ENCODE measurements around the gene RPP40. TPM values are rescaled to one million over a fixed set of nuclear protein-coding genes. Genes with fewer than 3 reads are reported as not detected.

Gene RPP40
- total RNA-seq, 1 experiment from 2014 or later, result 37.9 TPM

DNA sequence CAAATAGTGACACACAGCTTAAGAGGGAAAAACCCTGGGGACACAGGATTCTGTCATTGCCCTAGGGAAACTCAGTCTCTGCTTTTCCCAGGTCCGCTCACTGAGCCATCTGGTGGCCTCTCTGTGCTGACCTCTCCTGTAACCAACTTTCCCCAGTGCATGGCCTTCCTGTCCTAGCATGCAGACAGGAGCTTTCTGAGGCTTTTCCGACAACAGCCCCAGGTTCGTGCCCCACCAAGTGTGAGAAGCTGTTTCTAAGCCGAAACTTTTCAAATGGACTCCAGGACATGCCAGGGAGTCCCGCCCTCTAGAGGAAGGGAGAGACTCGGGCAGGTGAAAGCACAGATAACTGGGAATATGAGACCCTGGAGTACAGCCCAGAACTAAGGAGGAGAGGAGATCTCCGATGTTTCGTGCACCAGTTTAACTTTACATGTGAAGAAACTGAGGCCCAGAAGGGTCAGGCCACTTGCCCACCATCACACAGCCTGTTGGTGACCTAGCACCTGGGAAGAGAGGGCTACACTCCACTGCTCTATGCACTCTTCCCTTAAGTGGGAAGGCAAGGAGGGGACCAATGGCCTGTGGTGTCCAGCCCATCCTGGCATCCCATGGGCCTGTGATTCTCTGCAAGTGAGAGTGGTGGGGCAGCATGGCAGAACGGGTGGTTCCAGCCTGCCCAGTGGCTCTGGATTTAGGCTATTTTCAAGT, 46.2 kb downstream of the RPP40 start:
- Histone ChIP-seq H3K4me1 (ENCODE audit: insufficient read depth, low read length) (no peaks in the 10 kb centered on the region), H3K27me3 (ENCODE audit: low read length) (no peaks in the 10 kb centered on the region), H3K9me2 (replicated peaks; ENCODE audit: low read length) (no peaks in the 10 kb centered on the region), H2AFZ (ENCODE audit: low read length) (no peak overlapping the region), H4K20me1 (ENCODE audit: low read length) (no peaks in the 10 kb centered on the region), H3K36me3 (ENCODE audit: low read depth, low read length) (peaks cover 11% of the 10 kb centered on the region), H3K9me3 (ENCODE audit: low read length) (no peaks in the 10 kb centered on the region), H3K4me3 (ENCODE audit: low read length) (no peak overlapping the region), H3K79me2 (ENCODE audit: low read length) (no peaks in the 10 kb centered on the region), H3K9ac (ENCODE audit: low read length) (no peak overlapping the region), H3F3A (ENCODE audit: low read length, unreplicated experiment) (no peaks in the 10 kb centered on the region), H3K27ac (ENCODE audit: low read length) (no peak overlapping the region), H3K4me2 (ENCODE audit: low read length) (no peak overlapping the region)
- intact Hi-C loops (cut with micrococcal nuclease), result no loop called here
- peak; percentile 39 for DNase-seq
- BruUV-seq (replicated peaks), result no TSS peak
- ChIA-PET POLR2A (ENCODE audit: unreplicated experiment) (no interaction called here), CTCF (interaction anchor here (0.6 kb wide), 1 partner anchor 84 kb away, joined by 3 read pairs; no protein-coding TSS in a partner anchor)
- ATAC-seq, result peak; percentile 68
- TF ChIP-seq, protein P1, sequence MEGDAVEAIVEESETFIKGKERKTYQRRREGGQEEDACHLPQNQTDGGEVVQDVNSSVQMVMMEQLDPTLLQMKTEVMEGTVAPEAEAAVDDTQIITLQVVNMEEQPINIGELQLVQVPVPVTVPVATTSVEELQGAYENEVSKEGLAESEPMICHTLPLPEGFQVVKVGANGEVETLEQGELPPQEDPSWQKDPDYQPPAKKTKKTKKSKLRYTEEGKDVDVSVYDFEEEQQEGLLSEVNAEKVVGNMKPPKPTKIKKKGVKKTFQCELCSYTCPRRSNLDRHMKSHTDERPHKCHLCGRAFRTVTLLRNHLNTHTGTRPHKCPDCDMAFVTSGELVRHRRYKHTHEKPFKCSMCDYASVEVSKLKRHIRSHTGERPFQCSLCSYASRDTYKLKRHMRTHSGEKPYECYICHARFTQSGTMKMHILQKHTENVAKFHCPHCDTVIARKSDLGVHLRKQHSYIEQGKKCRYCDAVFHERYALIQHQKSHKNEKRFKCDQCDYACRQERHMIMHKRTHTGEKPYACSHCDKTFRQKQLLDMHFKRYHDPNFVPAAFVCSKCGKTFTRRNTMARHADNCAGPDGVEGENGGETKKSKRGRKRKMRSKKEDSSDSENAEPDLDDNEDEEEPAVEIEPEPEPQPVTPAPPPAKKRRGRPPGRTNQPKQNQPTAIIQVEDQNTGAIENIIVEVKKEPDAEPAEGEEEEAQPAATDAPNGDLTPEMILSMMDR (conservative IDR thresholded peaks at IDR 0.05; ENCODE audit: low read depth, low read length), result peak; percentile 59; the same call in 1 of the 2 replicates
- TF ChIP-seq EZH2 (IDR thresholded peaks at IDR 0.05; ENCODE audit: low read length, unreplicated experiment), result no peak

- H3K27ac ChIP-seq (ENCODE audit: low read length), result no peak overlapping the region
- no peak overlapping the region for H3K4me2 ChIP-seq (ENCODE audit: low read length)
- ChIA-PET CTCF (no interaction called here), POLR2A (ENCODE audit: unreplicated experiment) (no interaction called here)
- peaks cover 15% of the 10 kb centered on the region for H3K36me3 ChIP-seq (ENCODE audit: low read depth, low read length)
- no peaks in the 10 kb centered on the region for H3K9me3 ChIP-seq (ENCODE audit: low read length)
- H4K20me1 ChIP-seq (ENCODE audit: low read length), result no peaks in the 10 kb centered on the region
- H3F3A ChIP-seq (ENCODE audit: low read length, unreplicated experiment), result no peaks in the 10 kb centered on the region
- no peak for ATAC-seq
- H3K9me2 ChIP-seq (replicated peaks; ENCODE audit: low read length), result no peaks in the 10 kb centered on the region
- H3K9ac ChIP-seq (ENCODE audit: low read length), result no peak overlapping the region
- H3K4me1 ChIP-seq (ENCODE audit: insufficient read depth, low read length), result no peaks in the 10 kb centered on the region
- H3K27me3 ChIP-seq (ENCODE audit: low read length), result no peaks in the 10 kb centered on the region
- H3K79me2 ChIP-seq (ENCODE audit: low read length), result no peaks in the 10 kb centered on the region
- no peak overlapping the region for H2AFZ ChIP-seq (ENCODE audit: low read length)
- TF ChIP-seq EZH2 (IDR thresholded peaks at IDR 0.05; ENCODE audit: low read length, unreplicated experiment), result no peak
- TF ChIP-seq, protein P1 (conservative IDR thresholded peaks at IDR 0.05; ENCODE audit: low read depth, low read length), result no peak
- TF ChIP-seq EZH2phosphoT487 (IDR thresholded peaks at IDR 0.05; ENCODE audit: borderline replicate concordance, low read length), result no peak
- H3K4me3 ChIP-seq (ENCODE audit: low read length), result no peak overlapping the region
- DNase-seq, result no peak
- intact Hi-C loops (cut with micrococcal nuclease), result no loop called here
- no TSS peak for BruUV-seq (replicated peaks)
Observed at GRCh38 chr6:4956625-4957024, 47.2 kb downstream of the RPP40 start.

DNA sequence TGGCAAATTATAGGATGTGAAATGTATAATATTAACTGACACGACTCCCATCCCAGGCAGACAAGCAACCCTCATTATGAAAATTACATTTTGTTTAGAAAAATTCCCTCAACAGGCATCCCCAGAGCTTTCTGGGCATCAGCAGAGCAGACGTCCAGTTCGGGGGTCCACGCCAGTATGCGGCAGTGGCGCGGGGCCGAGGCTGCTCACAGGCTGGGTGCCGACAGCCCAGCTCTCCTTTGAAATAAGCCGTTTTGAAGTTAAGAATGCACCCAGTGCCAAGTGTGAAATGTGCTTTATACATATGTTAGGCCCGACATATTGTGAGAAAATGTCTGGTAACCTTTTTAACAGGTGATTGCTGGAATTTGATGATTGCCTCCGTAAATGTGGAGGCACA, 50.4 kb downstream of the RPP40 start:
- Histone ChIP-seq H2AFZ (ENCODE audit: low read length) (no peak overlapping the region), H3K9me3 (ENCODE audit: low read length) (no peaks in the 10 kb centered on the region), H3K4me2 (ENCODE audit: low read length) (no peak overlapping the region), H3K27ac (ENCODE audit: low read length) (no peak overlapping the region), H3K27me3 (ENCODE audit: low read length) (no peaks in the 10 kb centered on the region), H3K4me3 (ENCODE audit: low read length) (no peak overlapping the region), H4K20me1 (ENCODE audit: low read length) (no peaks in the 10 kb centered on the region), H3K9ac (ENCODE audit: low read length) (no peak overlapping the region), H3K4me1 (ENCODE audit: insufficient read depth, low read length) (peaks cover 5% of the 10 kb centered on the region), H3K79me2 (ENCODE audit: low read length) (no peaks in the 10 kb centered on the region), H3K36me3 (ENCODE audit: low read depth, low read length) (peaks cover 18% of the 10 kb centered on the region), H3F3A (ENCODE audit: low read length, unreplicated experiment) (no peaks in the 10 kb centered on the region), H3K9me2 (replicated peaks; ENCODE audit: low read length) (no peaks in the 10 kb centered on the region)
- ChIA-PET CTCF (no interaction called here), POLR2A (ENCODE audit: unreplicated experiment) (no interaction called here)
- BruUV-seq (replicated peaks), result no TSS peak
- DNase-seq (no peak), ATAC-seq (no peak)
- TF ChIP-seq EZH2phosphoT487 (IDR thresholded peaks at IDR 0.05; ENCODE audit: borderline replicate concordance, low read length) (no peak), EZH2 (IDR thresholded peaks at IDR 0.05; ENCODE audit: low read length, unreplicated experiment) (no peak)
- TF ChIP-seq, protein P1 (conservative IDR thresholded peaks at IDR 0.05; ENCODE audit: low read depth, low read length), result no peak
- intact Hi-C loops (cut with micrococcal nuclease), result no loop called here

Measured in PC-3 (cell line).